Measurements from ENCODE around the gene THAP7. TPM values are rescaled to one million over a fixed set of nuclear protein-coding genes. Genes with fewer than 3 reads are reported as not detected.
"Not testable (repeated sequence)": the region's sequence is repeated elsewhere in the genome, so short reads cannot be mapped to it uniquely, and the experiment has no call there.

The THAP7 gene
- total RNA-seq, 1 donor from 2014 or later = 13.8 TPM

DNA sequence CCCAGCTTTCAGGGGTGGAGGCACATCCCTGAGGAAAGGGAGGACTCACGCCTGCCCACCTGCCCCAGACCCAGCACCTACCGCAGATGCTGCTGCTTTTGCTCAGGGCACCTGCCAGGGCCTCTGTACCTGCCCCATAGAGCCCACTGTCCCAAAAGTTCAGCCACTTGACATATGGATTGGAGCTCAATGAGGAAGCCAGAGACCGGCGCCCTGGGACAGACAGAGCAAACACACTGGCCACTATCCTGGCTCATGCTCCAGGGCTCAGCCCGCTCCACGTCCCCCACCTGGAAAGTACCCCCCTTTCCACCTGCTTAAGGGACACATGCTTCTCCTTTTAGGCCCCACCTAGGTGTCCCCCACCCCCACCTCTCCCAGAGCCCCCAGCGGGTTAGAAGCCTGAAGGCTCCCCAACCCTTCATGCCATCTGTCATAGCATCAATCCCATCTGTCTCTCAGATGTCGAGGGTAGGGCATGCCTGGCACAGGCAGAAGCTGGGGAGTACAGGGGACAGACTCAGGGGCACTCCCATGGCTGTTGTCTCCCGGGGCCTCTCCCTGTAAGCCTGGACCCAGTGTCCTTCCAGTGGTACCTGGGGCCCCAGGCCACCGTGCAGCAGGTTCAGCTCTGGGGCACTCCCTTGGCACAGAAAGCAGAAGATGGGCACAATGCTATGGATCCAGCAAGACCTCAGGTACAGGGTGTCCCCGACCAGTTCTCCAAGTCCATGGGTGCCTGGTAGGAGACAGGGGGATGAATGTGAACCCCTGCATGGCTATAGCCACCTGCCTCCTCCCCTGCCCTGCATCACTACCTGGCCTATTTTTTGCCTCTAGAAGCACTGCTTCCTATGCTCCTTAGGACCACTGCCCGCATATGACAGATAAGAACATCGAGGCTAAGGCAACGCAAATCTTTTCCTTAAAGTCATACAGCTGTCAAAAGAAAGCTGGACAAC is 10.8 kb upstream of the THAP7 start:
- DNase-seq = no peak

DNA sequence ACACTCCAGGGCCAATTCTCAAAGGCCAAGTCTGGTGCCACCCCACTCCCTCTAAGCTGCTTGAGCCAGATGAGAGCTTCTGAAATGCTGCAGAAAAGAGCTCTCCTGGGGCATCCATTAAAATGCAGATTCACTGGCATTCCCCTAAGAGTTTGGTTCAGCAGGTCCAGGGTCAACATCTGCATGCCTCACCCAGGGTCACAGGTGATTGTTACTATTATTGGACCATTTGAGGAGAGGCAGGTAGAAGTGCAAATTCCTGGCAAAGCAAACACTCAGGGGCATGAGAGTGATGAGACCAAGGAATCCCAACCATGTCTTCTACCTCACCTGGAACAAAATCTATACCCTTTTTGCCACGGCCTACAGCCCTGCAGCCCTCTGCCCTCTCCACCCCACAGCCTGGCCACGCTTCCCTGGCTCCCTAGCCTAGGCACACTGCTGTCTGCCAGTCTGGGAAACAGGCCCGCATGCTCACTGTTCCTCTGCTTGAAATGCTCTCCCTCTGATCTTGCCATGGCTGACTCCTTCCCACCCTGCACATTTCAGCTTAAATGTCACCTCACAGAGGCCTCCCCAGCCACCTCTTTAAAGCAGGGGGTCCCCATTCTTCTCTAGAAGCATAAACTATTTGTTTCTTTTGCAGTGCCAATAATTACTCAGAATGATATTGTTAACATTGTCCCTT is 8.7 kb upstream of the THAP7 start:
- DNase-seq = no peak

DNA sequence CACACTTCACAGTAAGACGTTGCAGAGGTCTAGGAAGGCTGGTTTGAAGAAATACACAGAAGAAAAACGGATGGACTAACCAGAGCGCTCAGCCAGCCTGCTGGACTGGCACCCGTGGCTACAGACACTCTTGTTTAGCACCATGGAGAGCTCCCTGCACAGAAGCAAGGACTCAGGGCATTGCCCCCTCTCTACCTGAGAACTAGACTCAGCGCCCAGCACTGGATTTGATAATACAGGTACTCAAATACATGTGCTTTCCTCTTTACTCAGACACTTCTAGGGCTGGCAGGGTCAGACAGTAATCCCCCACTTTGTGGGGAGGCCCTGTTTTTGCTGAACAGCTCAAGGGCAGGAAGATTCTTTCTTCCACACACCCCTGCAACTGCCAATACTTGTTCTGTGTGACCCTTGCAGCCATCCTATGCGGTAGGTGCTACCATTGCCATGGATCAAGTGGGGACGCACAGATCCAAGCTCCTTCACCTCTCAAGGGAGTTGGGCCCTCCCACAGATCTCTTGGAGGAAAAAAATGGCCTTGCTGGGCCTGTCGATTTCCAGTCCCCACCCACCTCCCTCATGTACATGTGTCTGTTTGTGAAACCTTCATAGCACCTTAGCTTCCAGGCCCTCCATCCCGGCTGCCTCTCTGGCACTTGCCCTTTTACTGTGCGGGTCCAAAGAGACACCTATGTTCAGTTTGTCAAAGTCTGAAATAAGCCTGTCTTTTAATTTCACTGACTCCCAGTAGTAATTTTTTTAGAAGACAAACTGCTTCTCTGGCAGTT is 7.9 kb upstream of the THAP7 start:
- peak; percentile 68 for DNase-seq

DNA sequence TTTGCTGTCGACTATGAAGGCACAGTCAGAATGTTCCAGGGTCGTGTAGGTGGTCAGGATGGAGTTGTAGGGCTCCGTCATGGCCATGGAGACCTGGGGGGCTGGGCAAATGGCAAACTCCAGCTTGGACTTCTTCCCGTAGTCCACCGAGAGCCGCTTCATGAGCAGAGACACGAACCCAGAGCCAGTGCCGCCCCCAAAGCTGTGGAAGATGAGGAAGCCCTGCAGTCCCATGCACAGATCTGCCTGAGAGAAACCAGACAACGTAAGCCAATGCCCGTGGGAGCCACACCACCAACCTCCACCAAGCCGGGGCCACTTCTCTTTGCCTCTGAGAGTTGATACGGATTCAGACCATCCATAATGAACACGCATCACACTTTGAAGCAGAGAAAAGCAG is 7.3 kb upstream of the THAP7 start:
- not testable (repeated sequence) for DNase-seq

GRCh38 chr22:21003782-21004181 is 1.9 kb upstream of the THAP7 start:
- DNase-seq = no peak

GRCh38 chr22:21000987-21001600 is 824 bp downstream of the THAP7 start:
- peak; percentile 35 for DNase-seq

DNA sequence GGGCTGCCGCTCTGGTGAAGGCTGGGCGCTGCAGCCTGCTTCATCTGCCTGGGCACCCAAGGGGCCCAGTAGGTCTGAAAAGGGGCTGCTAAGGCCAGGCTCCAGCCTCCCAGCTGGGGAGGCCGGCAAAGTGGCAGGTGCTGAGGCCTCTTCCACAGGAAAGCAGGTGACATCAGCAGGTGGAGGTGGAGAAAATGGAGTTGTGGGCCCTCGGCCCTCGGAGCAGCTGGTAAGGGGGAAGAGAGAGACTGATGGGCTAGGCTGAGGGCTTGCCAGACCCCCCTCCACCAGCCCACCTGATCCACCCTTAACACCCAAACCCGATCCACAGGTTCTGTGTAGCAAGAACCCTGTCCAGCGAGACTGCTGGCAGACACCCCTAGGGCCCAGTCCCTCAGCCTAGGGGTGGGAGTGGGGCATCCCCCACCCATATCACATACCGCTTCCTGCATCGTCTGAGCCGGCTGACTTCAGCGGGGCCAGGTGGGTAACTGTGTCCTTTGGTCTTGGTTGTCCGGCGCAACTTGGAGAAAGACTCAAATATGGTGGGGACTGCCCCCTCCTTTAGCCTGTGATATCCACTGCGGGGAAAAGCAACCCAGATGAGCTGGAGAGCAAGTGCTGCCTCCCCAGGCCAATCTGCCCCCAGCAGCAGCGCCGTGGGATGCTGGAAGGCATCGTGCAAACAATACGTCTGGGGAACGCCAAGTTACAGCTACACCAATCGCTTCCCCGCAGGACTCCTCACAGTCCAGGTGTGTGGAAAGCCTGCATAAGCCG is 1.5 kb downstream of the THAP7 start:
- peak; percentile 23 for DNase-seq

- DNase-seq = no peak
These were observed 2.3 kb downstream of the THAP7 start for GRCh38 chr22:20999350-21000206.

DNA sequence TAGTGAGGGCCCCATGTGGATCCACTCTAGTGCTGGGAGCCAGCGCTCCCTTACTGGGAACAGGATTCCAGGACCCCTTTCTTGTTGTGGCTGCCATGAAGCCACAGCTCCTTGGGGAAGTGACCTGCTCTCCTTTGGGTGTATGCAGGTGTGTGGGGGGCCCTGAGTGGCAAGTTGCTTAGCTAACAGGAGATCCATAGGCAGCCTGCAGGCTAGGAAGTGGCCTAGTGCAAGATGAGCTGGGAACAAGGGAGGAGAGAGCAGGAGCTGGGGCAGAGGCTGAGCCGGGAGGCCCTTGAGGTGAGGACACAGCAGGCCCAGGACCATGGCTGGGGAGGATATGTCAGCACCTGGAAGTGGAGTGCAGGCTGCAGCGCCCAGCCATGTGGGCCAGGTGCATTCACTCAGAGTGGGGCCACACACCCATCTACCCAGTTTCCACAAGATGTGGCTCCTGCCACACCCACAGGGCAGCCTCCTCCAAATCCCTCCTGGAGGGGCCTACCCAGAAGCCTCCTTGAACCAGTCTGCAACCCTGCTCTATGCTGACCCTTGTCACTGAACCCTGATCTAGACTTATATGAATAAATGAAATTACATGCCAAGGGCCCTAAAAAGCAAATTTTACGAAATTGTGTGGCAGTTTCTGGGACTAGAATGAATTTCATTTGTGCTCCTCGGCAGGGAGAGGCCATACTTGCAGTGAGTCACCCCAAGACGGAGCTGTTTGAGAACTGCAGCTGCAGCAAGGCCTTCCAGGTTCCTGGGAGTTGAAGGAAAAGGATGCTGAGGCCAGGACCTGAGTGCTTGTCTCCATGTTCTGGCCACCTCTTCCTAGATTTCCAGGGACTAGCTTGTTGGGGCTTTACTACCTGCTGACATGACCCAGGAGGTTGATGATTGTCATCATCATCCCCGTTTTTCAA is 3.2 kb downstream of the THAP7 start:
- no peak for DNase-seq

- DNase-seq = no peak
These were observed 4.2 kb downstream of the THAP7 start for GRCh38 chr22:20997536-20998257.

- DNase-seq = no peak
These were observed 5.1 kb downstream of the THAP7 start for GRCh38 chr22:20996598-20997535.

- no peak for DNase-seq
These were observed 5.9 kb downstream of the THAP7 start for GRCh38 chr22:20996031-20996410.

DNA sequence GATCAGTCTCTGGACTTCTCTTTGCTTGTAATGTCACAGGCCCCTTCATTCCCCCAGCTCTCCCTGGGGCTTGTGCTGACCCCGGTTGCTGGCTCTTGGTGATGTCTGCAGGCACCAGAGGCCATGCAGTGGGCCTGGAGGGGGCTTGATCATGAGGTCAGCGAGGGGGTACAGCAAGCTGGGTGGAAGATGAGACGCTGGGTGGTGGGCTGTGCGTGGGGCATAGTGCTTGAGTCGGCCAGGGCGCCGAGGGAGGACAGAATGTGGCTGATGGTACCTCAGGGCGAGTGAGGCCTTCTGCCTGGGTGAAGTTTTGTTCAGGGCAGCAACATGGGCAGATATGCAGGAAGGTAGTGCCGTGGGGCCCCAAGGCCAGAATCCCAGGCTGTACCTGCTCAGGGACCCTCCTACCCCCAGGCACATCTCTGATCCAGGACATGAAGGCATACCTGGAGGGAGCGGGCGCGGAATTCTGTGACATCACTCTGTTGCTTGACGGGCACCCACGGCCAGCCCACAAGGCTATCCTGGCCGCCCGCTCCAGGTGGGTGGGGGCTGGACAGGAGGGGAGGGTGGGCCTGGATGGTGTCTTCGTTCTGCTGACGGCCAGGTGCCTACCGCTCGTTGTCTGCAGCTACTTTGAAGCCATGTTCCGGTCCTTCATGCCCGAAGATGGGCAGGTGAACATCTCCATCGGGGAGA is 6.4 kb downstream of the THAP7 start:
- DNase-seq = no peak

- no peak for DNase-seq
These were observed 7.0 kb downstream of the THAP7 start for GRCh38 chr22:20994902-20995241.

GRCh38 chr22:20994128-20994901 is 7.6 kb downstream of the THAP7 start:
- no peak for DNase-seq

Data from dermis blood vessel endothelial cell (primary cell).